ENCODE data around the gene RUVBL2.

Gene RUVBL2

DNA sequence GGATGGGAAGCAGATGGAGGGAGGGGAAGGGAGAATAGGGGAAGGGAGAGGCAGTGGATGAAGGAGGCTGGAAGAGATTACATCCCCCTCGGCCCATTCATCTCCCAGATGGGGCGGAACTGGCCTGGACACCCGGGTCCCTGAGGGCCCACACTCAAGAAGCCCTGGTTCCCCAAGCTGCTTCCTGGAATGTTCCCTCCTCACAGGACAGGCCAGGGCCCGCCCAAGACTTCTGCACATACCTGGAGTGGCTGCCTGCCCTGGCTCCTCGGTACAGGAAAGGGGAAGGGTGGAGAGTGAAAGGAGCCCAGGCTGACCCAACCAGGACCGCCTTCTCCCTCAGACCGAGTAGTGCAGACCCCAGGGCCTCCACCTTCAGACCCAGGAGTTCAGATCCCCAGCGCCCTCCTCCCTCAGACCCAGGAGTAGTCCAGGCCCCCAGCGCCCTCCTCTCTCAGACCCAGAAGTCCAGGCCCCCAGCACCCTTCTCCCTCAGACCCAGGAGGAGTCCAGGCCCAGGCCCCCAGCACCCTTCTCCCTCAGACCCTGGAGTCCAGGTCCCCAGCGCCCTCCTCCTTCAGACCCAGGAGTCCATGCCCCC lies 70.4 kb downstream of the RUVBL2 start:
- TF ChIP-seq, protein P1, sequence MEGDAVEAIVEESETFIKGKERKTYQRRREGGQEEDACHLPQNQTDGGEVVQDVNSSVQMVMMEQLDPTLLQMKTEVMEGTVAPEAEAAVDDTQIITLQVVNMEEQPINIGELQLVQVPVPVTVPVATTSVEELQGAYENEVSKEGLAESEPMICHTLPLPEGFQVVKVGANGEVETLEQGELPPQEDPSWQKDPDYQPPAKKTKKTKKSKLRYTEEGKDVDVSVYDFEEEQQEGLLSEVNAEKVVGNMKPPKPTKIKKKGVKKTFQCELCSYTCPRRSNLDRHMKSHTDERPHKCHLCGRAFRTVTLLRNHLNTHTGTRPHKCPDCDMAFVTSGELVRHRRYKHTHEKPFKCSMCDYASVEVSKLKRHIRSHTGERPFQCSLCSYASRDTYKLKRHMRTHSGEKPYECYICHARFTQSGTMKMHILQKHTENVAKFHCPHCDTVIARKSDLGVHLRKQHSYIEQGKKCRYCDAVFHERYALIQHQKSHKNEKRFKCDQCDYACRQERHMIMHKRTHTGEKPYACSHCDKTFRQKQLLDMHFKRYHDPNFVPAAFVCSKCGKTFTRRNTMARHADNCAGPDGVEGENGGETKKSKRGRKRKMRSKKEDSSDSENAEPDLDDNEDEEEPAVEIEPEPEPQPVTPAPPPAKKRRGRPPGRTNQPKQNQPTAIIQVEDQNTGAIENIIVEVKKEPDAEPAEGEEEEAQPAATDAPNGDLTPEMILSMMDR (IDR thresholded peaks at IDR 0.05), result no peak
- no peak for TF ChIP-seq ZFX (IDR thresholded peaks at IDR 0.05; ENCODE audit: borderline replicate concordance)
- H3K27ac ChIP-seq, result no peak overlapping the region

GRCh38 chr19:49064768-49065611 lies 71.3 kb downstream of the RUVBL2 start, which contains the start of gene NTF4:
TSS of gene NTF4 (minus strand) at chr19:49064818. CDS start at chr19:49061997, 2,821 bp downstream.
- H3K27ac ChIP-seq, result no peak within 1 kb of the TSS
- no peak for TF ChIP-seq ZFX (IDR thresholded peaks at IDR 0.05; ENCODE audit: borderline replicate concordance)
- TF ChIP-seq, protein P1 (IDR thresholded peaks at IDR 0.05), result peak; percentile 24
